HL-60 (cell line): ENCODE results near the gene NR2F2.

Experiments used
- CTCF ChIP-seq: IDR thresholded peaks from one replicate; pipeline ENCODE4 v1.5.1; 2011; ENCODE audit warnings: low read length, control low read depth, inconsistent platforms; ENCODE audit not compliant: insufficient read depth
- POLR2AphosphoS5 ChIP-seq: IDR thresholded peaks from 2 replicates; pipeline ENCODE4 v1.6.1; 2012; ENCODE audit warnings: low read depth

- TF ChIP-seq CTCF (no peak), POLR2AphosphoS5 (no peak)
Measured at GRCh38 chr15:96358001-96358801, 27.7 kb downstream of the NR2F2 start.
